GM19240 (cell line): ENCODE measurements around the gene PLCD3.
A peak's percentile ranks its signal among the peaks of the same experiment; 100 is the strongest.

ENCODE experiments used
- DNase-seq: peaks from one replicate; pipeline ENCODE4 v3.0.0; 2011; ENCODE audit warnings: low spot score; ENCODE audit not compliant: insufficient read length

PLCD3 gene

DNA sequence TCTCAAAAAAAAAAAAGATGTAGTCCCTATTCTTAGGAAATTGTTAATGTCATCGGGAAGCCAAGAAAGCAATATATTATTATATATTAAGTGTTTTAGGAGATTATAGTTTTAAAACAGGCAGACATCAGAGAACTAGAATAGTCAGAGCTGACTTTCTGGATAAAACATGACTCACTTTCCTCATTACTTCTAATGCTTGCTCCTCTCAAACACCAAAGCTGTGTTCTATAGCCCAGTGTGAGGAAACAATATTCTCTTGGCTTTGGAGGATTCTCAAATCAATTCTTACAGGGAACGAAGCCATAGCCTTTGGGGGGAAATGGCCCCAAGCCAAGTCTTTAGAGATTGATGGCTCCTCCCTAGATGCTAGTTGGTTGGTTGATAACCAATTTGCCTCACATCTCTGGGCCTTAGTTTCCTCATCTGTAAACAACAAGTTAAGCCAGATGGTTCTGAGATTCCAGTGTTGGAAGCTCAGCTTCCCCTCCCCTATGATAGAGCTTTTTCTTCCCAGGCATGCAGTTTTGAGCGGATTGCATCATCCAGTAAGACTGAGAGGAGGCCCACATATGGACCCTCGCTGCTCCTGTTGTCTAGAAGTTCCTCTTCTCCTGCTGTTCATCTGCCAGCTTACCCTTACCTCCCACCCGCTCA is 58.8 kb downstream of the PLCD3 start:
- no peak for DNase-seq

DNA sequence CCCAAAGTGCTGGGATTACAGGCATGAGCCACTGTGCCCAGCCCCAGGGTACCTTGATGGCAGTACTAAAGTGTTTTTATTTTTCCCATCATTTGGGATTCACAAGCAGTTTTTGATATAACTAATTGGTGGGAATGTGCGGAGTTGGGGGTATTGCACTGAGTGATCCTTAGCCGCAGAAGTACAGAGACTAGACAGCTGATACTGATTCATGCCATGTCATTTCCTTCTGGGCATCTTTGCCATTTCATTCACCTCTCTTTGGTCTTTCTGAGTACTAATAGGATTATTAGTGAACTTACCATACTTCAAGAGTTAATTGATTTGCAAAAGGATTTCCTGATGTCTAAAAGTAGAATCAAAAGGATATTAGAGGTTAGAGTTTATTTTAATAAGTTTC is 61.5 kb downstream of the PLCD3 start:
- no peak for DNase-seq

DNA sequence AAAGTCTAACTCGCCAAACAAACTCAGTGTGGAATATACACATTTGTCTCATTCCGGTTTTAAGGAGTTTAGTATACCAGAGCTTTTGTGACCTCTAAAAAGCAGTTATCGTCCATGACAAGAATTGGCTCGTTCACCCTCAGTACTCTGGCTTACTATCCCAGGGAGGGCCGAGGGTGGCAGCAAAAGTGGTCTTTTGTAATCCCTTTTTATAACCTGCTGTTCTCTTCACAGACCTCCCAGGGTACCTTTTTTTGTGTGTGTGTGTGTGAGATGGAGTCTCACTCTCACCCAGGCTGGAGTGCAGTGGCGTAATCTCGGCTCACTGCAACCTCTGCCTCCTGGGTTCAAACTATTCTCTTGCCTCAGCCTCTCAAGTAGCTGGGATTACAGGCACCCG is 62.3 kb downstream of the PLCD3 start:
- no peak for DNase-seq

DNA sequence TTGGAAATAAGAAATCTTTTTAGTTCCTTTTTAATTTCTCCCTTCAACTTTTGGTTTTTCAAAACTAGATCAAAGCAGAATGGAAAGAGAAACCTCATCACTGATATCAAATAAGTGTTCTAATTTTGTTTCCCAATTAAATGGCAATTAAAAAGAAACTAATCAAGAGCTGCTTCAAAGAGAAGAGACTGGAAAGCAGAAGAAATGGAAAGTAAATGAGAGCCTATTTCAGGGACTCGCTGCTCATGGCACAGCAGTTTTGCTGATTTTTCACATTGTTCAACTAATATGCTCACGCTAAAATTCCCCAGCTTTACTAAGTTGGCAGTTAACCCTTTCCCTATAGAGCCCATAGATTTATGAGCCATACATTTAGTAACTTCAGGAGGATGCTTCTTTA is 64.7 kb downstream of the PLCD3 start:
- no peak for DNase-seq

DNA sequence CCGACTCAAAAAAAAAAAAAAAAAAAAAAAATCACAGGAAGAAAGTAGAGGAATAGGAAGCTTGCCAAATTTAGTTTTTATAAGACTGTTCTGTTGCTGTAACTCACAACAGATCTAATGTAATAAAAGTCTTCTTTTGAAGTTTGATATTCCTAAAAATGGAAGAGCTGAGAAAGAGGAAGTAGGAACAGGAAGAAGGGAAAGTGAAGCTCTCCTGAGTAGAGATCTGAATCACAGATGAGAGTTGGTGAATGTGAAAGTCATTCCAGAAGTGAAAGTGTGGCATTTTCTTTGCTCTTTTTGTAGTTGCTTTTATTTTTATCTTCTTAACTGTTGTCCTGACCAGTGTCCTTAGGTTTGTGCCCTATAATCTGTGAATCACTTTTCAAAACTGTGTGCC is 69.1 kb downstream of the PLCD3 start:
- no peak for DNase-seq

DNA sequence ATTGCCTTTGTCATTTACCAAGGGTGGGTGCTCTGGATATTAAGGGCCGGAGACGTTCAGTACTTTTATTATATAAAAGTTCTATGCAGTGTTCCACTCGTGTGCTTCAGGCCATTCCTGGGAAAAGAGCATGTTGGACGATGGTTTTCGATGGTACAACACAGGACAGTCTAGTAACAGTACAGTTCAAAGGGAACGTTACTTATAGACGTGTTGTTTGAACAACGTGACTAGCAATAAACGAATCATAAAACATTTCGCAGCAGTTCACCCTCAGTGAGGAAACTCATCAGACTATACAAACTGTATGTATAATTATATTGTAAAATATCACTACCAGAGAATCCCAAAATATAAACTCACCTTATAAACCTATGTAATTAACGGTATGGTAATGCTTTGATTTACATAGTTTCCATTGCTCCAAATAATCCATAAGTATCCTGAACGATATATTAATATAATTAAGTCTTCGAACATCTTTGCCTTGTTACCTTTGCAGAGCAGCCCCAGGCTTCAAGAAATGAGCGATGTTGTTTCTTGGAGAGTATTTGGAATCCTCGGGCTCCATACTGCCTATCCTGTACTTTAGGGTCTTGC is 70.6 kb downstream of the PLCD3 start:
- no peak for DNase-seq

DNA sequence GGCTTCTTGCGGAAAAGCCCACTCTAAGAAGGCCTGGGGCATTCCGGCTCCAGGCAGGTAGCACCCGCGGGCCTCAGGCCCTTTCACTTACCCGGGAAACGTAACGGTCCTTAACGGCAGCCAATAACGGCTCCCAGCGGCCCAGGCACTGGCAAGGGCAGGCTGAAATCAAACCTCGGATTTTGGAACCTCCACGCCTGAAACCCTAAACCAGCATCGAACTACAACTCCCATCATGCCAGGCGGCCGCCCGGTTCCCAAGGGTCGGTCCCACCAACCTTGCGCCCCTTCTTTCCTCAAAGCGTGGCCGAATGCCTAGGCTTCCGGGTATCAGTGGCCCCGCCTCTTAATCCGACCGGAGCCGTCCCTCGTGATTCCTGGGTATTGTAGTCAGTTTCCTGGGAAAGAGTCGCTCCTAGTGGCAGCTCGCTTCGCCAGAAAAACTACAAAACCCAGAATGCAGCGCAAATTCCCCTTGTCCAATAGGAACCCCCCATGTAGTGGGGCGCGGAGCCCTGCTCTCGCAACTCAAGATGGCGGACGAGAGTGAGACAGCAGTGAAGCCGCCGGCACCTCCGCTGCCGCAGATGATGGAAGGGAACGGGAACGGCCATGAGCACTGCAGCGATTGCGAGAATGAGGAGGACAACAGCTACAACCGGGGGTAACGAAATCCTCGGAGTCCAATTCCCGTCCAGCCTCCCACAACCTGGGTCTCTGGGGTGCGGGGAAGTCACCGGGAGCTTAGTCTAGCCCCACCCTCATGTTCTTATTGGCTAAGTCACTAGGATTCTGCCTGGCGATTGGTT is 71.3 kb downstream of the PLCD3 start, which contains the start of gene NMT1:
NMT1 (plus strand) TSS at position 521 of the 809 bp plus-strand sequence; CDS start at position 534, 13 bp downstream.
- DNase-seq, result peak; percentile 83

DNA sequence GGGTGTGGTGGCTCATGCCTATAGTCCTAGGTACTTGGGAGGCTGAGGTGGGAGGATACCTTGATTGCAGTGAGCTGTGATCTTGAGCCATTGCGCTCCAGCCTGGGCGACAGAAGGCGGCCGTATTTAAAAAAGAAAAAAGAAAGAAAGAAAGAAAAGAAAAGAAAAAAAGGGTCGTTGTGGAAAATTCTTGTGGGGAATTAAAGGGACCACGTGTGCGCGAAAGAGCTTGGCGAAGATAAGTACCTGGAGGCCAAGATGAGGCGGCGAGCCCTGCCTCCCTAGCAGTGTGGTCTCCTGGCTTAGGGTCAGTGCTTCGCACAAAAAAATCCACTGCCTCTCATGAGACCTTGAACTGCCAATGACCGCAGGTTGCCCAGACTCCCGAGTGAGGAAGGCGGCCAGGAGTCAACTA is 71.9 kb downstream of the PLCD3 start:
- DNase-seq, result no peak
